GM18519 (cell line): ENCODE data around the gene PGD.
"Not testable (repeated sequence)": the region's sequence is repeated elsewhere in the genome, so short reads cannot be mapped to it uniquely, and the experiment has no call there.

Source experiments
- ATAC-seq: cut with Tn5 transposase; IDR thresholded peaks from one replicate; pipeline ENCODE4 v1.9.1; 2021; ENCODE audit warnings: mild to moderate bottlenecking, moderate library complexity; ENCODE audit not compliant: unreplicated experiment, low FRiP score

The PGD gene

GRCh38 chr1:10398278-10398733 is 558 bp upstream of the PGD start:
- no peak for ATAC-seq

GRCh38 chr1:10399444-10399941 is 629 bp downstream of the PGD start:
- no peak for ATAC-seq

- ATAC-seq: no peak
Measured at GRCh38 chr1:10400013-10400412, 1.1 kb downstream of the PGD start.

- ATAC-seq: no peak
Measured at GRCh38 chr1:10401281-10401680, 2.4 kb downstream of the PGD start.

GRCh38 chr1:10402729-10403274 is 3.9 kb downstream of the PGD start:
- ATAC-seq: no peak

GRCh38 chr1:10407201-10407600 is 8.3 kb downstream of the PGD start:
- ATAC-seq: no peak

- no peak for ATAC-seq
Measured at GRCh38 chr1:10415211-10415930, 16.5 kb downstream of the PGD start.

GRCh38 chr1:10415967-10416366 is 17.1 kb downstream of the PGD start:
- ATAC-seq: not testable (repeated sequence)

- ATAC-seq: not testable (repeated sequence)
Measured at GRCh38 chr1:10418741-10419140, 19.9 kb downstream of the PGD start.

GRCh38 chr1:10419351-10419750 is 20.5 kb downstream of the PGD start:
- no peak for ATAC-seq

GRCh38 chr1:10421637-10422036 is 22.8 kb downstream of the PGD start:
- no peak for ATAC-seq

- no peak for ATAC-seq
Measured at GRCh38 chr1:10424034-10424433, 25.2 kb downstream of the PGD start.

GRCh38 chr1:10424651-10425050 is 25.8 kb downstream of the PGD start:
- ATAC-seq: no peak

- ATAC-seq: not testable (repeated sequence)
Measured at GRCh38 chr1:10425826-10426534, 27.1 kb downstream of the PGD start.

GRCh38 chr1:10426535-10426848 is 27.6 kb downstream of the PGD start:
- not testable (repeated sequence) for ATAC-seq

- no peak for ATAC-seq
Measured at GRCh38 chr1:10428984-10429383, 30.1 kb downstream of the PGD start.

- no peak for ATAC-seq
Measured at GRCh38 chr1:10429868-10430215, 31.0 kb downstream of the PGD start.

GRCh38 chr1:10430216-10431069 is 31.6 kb downstream of the PGD start, which contains the start of gene CENPS:
CENPS (plus strand) TSS chr1:10430433; CDS start chr1:10430518, 85 bp downstream.
- ATAC-seq: peak; percentile 63

- no peak for ATAC-seq
Measured at GRCh38 chr1:10431070-10431730, 32.3 kb downstream of the PGD start.
